GM23248 (cell line): ENCODE results near the gene LHFPL2. TPM values are rescaled to one million over a fixed set of nuclear protein-coding genes. Genes with fewer than 3 reads are reported as not detected.

Source experiments
- DNase-seq: peaks from one replicate; pipeline ENCODE4 v3.0.0-alpha.2; 2015
- H2AFZ ChIP-seq: fragments of 200-600 bp; sonication (generic); 2 replicates; pipeline ENCODE4 v1.6.1; 2016; ENCODE audit warnings: antibody characterized with exemption
- H3F3A ChIP-seq: fragments of 200-600 bp; sonication (generic); 2 replicates; pipeline ENCODE4 v1.6.1; 2016; ENCODE audit warnings: mild to moderate bottlenecking, antibody characterized with exemption, mixed run types; ENCODE audit not compliant: insufficient read depth
- H3K27ac ChIP-seq: fragments of 200-600 bp; sonication (generic); 2 replicates; pipeline ENCODE4 v1.5.1; 2016; ENCODE audit warnings: mild to moderate bottlenecking
- H3K27me3 ChIP-seq: fragments of 200-600 bp; sonication (generic); replicated peaks from 2 replicates; pipeline ENCODE4 v1.6.1; 2016; ENCODE audit warnings: mild to moderate bottlenecking; ENCODE audit not compliant: insufficient read depth
- H3K36me3 ChIP-seq: fragments of 200-600 bp; sonication (generic); 2 replicates; pipeline ENCODE4 v1.6.1; 2016; ENCODE audit warnings: low read depth, mild to moderate bottlenecking
- H3K4me1 ChIP-seq: fragments of 200-600 bp; sonication (generic); 2 replicates; pipeline ENCODE4 v1.6.1; 2016; ENCODE audit warnings: mild to moderate bottlenecking; ENCODE audit not compliant: insufficient read depth
- H3K4me2 ChIP-seq: fragments of 200-600 bp; sonication (generic); one replicate; pipeline ENCODE4 v1.6.1; 2016; ENCODE audit warnings: mild to moderate bottlenecking; ENCODE audit not compliant: unreplicated experiment
- H3K4me3 ChIP-seq: fragments of 200-600 bp; sonication (generic); 2 replicates; pipeline ENCODE4 v1.5.1; 2016; ENCODE audit warnings: mild to moderate bottlenecking
- H3K79me2 ChIP-seq: fragments of 200-600 bp; sonication (generic); 2 replicates; pipeline ENCODE4 v1.6.1; 2016; ENCODE audit warnings: mild to moderate bottlenecking; ENCODE audit not compliant: insufficient read depth
- H3K9ac ChIP-seq: fragments of 200-600 bp; sonication (generic); 2 replicates; pipeline ENCODE4 v1.6.1; 2016; ENCODE audit warnings: mild to moderate bottlenecking
- H3K9me2 ChIP-seq: fragments of 200-600 bp; sonication (generic); 2 replicates; pipeline ENCODE4 v1.6.1; 2016; ENCODE audit warnings: mixed run types, mild to moderate bottlenecking, moderate library complexity; ENCODE audit not compliant: insufficient read depth
- H3K9me3 ChIP-seq: fragments of 200-600 bp; sonication (generic); one replicate; pipeline ENCODE4 v1.6.1; 2017; ENCODE audit warnings: low read depth
- H4K20me1 ChIP-seq: fragments of 200-600 bp; sonication (generic); 2 replicates; pipeline ENCODE4 v1.6.0; 2016; ENCODE audit not compliant: insufficient read depth
- EZH2 ChIP-seq: fragments of 200-600 bp; sonication (generic); IDR thresholded peaks from 2 replicates; pipeline ENCODE4 v1.6.1; 2018; ENCODE audit warnings: antibody characterized with exemption, mild to moderate bottlenecking; ENCODE audit not compliant: insufficient read depth, poor library complexity, severe bottlenecking
- EZH2phosphoT487 ChIP-seq: fragments of 200-600 bp; sonication (generic); IDR thresholded peaks from 2 replicates; pipeline ENCODE4 v1.6.1; 2018; ENCODE audit warnings: antibody characterized with exemption, moderate library complexity, mild to moderate bottlenecking, low read depth; ENCODE audit not compliant: insufficient read depth
- WGBS, 2 experiments: methylation state at CpG; one replicate each; pipeline ENCODE4 v1.1.6; 2015 to 2017; ENCODE audit warnings: low lambda C conversion rate in 2 of 2, low coverage in 1 of 2; ENCODE audit errors: missing lambda C conversion rate in 2 of 2; 5-methylcytosine and 5-hydroxymethylcytosine counted together
- in situ Hi-C: fragments of 300-500 bp; cut with MboI; formaldehyde crosslinking; loops from 2 replicates; pipeline ENCODE4 v1.15.0; 2020
- polyA plus RNA-seq: library from polyadenylated mRNA; unstranded; fragments of >200 nt; fragmentation: Nextera tagmentation; extraction: Ambion mirVana; gene quantifications from 2 replicates; pipeline ENCODE4 v1.2.1, GENCODE V29; 2016
- total RNA-seq: library from RNA; depleted of rRNA; stranded (reverse); fragments of >200 nt; shearing (Covaris generic); gene quantifications from 2 replicates; pipeline ENCODE4 v1.2.3, GENCODE V29; 2014

The LHFPL2 gene
- total and polyA plus RNA-seq, 2 experiments from 2014 or later, result 8.0 to 13.7 TPM

DNA sequence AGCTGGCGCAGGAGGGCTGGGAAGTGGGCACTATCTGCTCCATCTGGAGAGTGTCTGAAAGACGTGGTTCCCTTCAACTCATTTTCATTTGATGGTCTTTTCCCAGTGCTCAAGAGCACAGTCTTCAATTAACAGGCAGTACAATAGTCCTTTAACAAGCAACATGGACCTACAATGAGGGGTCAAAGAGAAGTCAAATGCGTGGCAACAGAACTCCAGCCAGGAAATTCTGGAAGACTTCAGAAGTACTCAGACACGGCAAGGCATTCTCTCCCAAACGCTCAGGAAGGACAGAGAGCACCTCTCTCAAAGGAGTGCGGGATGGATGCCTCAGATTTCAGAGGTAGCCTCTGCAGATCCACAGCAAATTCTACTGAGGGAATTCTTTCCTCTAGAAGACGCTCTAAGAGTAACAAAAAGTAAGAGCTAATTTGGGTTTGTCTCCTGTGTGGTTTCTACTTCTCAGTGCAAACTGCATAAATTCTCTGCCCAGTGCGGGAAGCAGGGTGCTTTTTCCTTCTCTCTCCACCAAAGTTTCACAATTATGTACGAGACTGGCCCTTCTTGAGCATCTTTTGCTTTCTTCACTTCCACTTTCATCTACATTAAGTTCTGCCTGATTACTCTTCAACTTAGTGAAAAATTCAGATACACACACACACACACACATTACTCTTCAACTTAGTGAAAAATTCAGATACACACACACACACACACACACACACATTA, 56.4 kb downstream of the LHFPL2 start:
- H3K4me1 ChIP-seq, result peaks cover 66% of the 10 kb centered on the region
- H3K9me3 ChIP-seq, result no peaks in the 10 kb centered on the region
- 75% methylated on average over 9 of the region's 9 CpGs for WGBS, 2 experiments
- peaks cover 44% of the 10 kb centered on the region for H3F3A ChIP-seq
- peak overlapping the region; percentile 75 for H3K9ac ChIP-seq
- H3K4me3 ChIP-seq, result no peak overlapping the region
- H3K9me2 ChIP-seq, result 0 out of 2 replicates have a peak, but pooled peaks cover 3% of the 10 kb centered on the region
- H3K4me2 ChIP-seq, result peak overlapping the region; percentile 88
- H3K36me3 ChIP-seq, result no peaks in the 10 kb centered on the region
- peaks cover 49% of the 10 kb centered on the region for H3K79me2 ChIP-seq
- no peak for DNase-seq
- no peak for TF ChIP-seq EZH2
- in situ Hi-C loops, result no loop called here
- no peaks in the 10 kb centered on the region for H3K27me3 ChIP-seq
- no peaks in the 10 kb centered on the region for H4K20me1 ChIP-seq
- H3K27ac ChIP-seq, result peak overlapping the region; percentile 81
- no peak overlapping the region for H2AFZ ChIP-seq

DNA sequence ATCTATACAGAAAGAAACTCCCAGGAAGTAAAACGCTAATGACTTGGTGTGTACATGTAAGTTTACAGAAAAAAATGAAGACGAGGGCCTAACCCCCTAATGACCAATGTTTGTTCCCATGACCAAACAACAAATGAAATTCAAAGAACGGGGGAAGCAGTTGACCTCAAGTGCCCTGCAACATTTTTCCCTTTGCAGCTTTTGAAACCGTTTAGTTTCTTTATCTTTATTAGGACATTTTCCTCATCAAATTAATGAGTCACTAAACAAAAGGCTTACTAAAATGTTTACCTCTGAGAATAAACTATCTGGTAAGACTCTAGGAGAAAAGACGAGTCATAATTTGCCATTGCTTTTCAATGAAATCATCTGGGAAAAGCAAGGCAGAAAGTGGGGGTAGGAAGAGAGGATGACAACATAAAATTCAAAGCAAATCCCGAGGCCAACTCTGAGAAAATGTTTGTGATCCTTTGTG, 57.4 kb downstream of the LHFPL2 start:
- in situ Hi-C loops, result no loop called here
- Histone ChIP-seq H3K4me2 (peak overlapping the region; percentile 88), H3K36me3 (no peaks in the 10 kb centered on the region), H4K20me1 (no peaks in the 10 kb centered on the region), H3K27ac (peak overlapping the region; percentile 81), H3K9me2 (0 out of 2 replicates have a peak, but pooled peaks cover 3% of the 10 kb centered on the region), H3K9me3 (no peaks in the 10 kb centered on the region), H2AFZ (no peak overlapping the region), H3K4me1 (peaks cover 65% of the 10 kb centered on the region), H3K79me2 (peaks cover 45% of the 10 kb centered on the region), H3K4me3 (peak overlapping the region; percentile 38; the same call in 1 of the 2 replicates), H3K27me3 (no peaks in the 10 kb centered on the region), H3K9ac (peak overlapping the region; percentile 75), H3F3A (peaks cover 42% of the 10 kb centered on the region)
- WGBS, 2 experiments, result 5 to 6% methylated on average over 6 of the region's 6 CpGs
- DNase-seq, result peak; percentile 93
- TF ChIP-seq EZH2phosphoT487, result no peak
- no peak for TF ChIP-seq EZH2

DNA sequence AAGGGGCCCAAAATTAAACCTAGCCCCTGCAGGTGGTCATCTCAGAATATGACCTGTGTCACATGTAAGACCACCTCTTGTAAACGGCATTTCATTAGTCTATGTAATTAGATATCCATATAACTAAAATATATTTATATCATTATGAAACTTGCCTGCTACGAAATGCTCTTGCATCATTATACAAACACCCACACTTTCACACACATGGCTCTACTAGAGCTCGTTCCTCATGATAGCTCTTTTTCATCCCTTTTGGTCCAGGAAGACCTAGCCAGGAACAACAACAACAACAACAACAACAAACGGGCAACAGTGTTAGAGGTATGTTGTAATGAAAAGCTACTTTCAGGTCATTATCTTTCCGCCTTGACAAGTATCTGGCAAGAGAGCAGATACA, 58.6 kb downstream of the LHFPL2 start:
- peaks cover 38% of the 10 kb centered on the region for H3K79me2 ChIP-seq
- peaks cover 46% of the 10 kb centered on the region for H3F3A ChIP-seq
- 87 to 91% methylated on average over 5 of the region's 5 CpGs for WGBS, 2 experiments
- DNase-seq, result no peak
- no peaks in the 10 kb centered on the region for H3K27me3 ChIP-seq
- no peak overlapping the region for H3K4me2 ChIP-seq
- TF ChIP-seq EZH2, result no peak
- TF ChIP-seq EZH2phosphoT487, result no peak
- H2AFZ ChIP-seq, result no peak overlapping the region
- H3K9me3 ChIP-seq, result no peaks in the 10 kb centered on the region
- H3K9me2 ChIP-seq, result 0 out of 2 replicates have a peak, but pooled peaks cover 3% of the 10 kb centered on the region
- H3K4me1 ChIP-seq, result peaks cover 62% of the 10 kb centered on the region
- in situ Hi-C loops, result no loop called here
- no peak overlapping the region for H3K4me3 ChIP-seq
- H3K9ac ChIP-seq, result no peak overlapping the region
- H3K27ac ChIP-seq, result no peak overlapping the region
- H3K36me3 ChIP-seq, result no peaks in the 10 kb centered on the region
- H4K20me1 ChIP-seq, result no peaks in the 10 kb centered on the region

DNA sequence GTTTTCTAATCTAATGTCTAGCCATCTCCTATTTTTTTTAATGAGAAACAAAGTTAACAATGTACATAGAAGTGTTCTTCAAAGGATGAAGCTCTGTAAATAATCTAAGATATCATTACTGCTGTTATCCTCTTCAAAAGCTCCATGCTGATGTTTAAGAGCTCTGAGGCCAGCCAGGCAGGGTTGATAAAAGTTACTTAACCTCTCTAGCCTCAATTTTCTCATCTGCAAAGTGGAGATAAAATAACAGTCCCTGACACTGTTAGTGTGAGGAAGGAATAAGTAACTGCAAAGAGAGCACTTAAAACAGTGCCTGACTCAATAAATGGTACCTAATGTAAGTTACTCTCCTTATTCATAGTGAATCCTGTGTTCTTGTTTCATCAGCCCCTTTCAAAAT, 60.1 kb downstream of the LHFPL2 start:
- TF ChIP-seq EZH2 (no peak), EZH2phosphoT487 (no peak)
- Histone ChIP-seq H3K79me2 (peaks cover 31% of the 10 kb centered on the region), H3F3A (peaks cover 37% of the 10 kb centered on the region), H2AFZ (no peak overlapping the region), H3K4me2 (no peak overlapping the region), H3K9me3 (no peaks in the 10 kb centered on the region), H3K27ac (peak overlapping the region; percentile 85), H3K36me3 (no peaks in the 10 kb centered on the region), H3K27me3 (no peaks in the 10 kb centered on the region), H3K9me2 (0 out of 2 replicates have a peak, but pooled peaks cover 3% of the 10 kb centered on the region), H4K20me1 (no peaks in the 10 kb centered on the region), H3K4me3 (no peak overlapping the region), H3K4me1 (peaks cover 52% of the 10 kb centered on the region), H3K9ac (no peak overlapping the region)
- in situ Hi-C loops, result no loop called here
- DNase-seq, result no peak
